ENCODE data around the gene MLIP.

The MLIP gene

GRCh38 chr6:54135665-54136369 lies 24.6 kb downstream of the MLIP start:
- H3K4me3 ChIP-seq (ENCODE audit: low read depth, low read length): no peak overlapping the region
- TF ChIP-seq CTCF (IDR thresholded peaks at IDR 0.05; ENCODE audit: control insufficient read depth, extremely low read depth, insufficient read depth): no peak
- DNase-seq (ENCODE audit: low read depth): peak; percentile 14

- H3K4me3 ChIP-seq (ENCODE audit: low read depth, low read length): no peak overlapping the region
- no peak for TF ChIP-seq CTCF (IDR thresholded peaks at IDR 0.05; ENCODE audit: control insufficient read depth, extremely low read depth, insufficient read depth)
- DNase-seq (ENCODE audit: low read depth): no peak
Measured at GRCh38 chr6:54138795-54139194, 27.6 kb downstream of the MLIP start.

- DNase-seq (ENCODE audit: low read depth): no peak
- H3K4me3 ChIP-seq (ENCODE audit: low read depth, low read length): no peak overlapping the region
- no peak for TF ChIP-seq CTCF (IDR thresholded peaks at IDR 0.05; ENCODE audit: control insufficient read depth, extremely low read depth, insufficient read depth)
Measured at GRCh38 chr6:54140811-54141210, 29.6 kb downstream of the MLIP start.

GRCh38 chr6:54142889-54143519 lies 31.8 kb downstream of the MLIP start:
- no peak overlapping the region for H3K4me3 ChIP-seq (ENCODE audit: low read depth, low read length)
- no peak for TF ChIP-seq CTCF (IDR thresholded peaks at IDR 0.05; ENCODE audit: control insufficient read depth, extremely low read depth, insufficient read depth)
- DNase-seq (ENCODE audit: low read depth): no peak

- TF ChIP-seq CTCF (IDR thresholded peaks at IDR 0.05; ENCODE audit: control insufficient read depth, extremely low read depth, insufficient read depth): no peak
- H3K4me3 ChIP-seq (ENCODE audit: low read depth, low read length): no peak overlapping the region
- DNase-seq (ENCODE audit: low read depth): no peak
Measured at GRCh38 chr6:54151861-54152260, 40.6 kb downstream of the MLIP start.

- DNase-seq (ENCODE audit: low read depth): no peak
- H3K4me3 ChIP-seq (ENCODE audit: low read depth, low read length): no peak overlapping the region
- no peak for TF ChIP-seq CTCF (IDR thresholded peaks at IDR 0.05; ENCODE audit: control insufficient read depth, extremely low read depth, insufficient read depth)
Measured at GRCh38 chr6:54156650-54157250, 45.5 kb downstream of the MLIP start.

Measured in LNCaP clone FGC (cell line).